Activated naive CD8-positive, alpha-beta T cell treated with anti-CD3 and anti-CD28 coated beads, Interleukin-2, amount 10 ng/mL, durations not matched to agents 7 days and 5 days (primary cell): ENCODE results near the gene TMEM175. TPM values are rescaled to one million over a fixed set of nuclear protein-coding genes. Genes with fewer than 3 reads are reported as not detected.

ENCODE experiments used
- ATAC-seq: fragments of 150-1000 bp; cut with Tn5 transposase; one replicate; pipeline ENCODE4 v1.10.0; 2021; ENCODE audit warnings: low read depth, moderate library complexity
- POLR2A ChIA-PET: fragments of 350-600 bp; sonication (Branson Sonifier 250); formaldehyde crosslinking; loops from one replicate; lab custom pipeline; 2021; ENCODE audit warnings: antibody characterized with exemption; lab: Charles Lee
- DNase-seq: peaks from one replicate; pipeline ENCODE4 v3.0.0; 2021
- H3K27ac Mint-ChIP-seq: one replicate; pipeline ENCODE4 v1.8.0; 2022; ENCODE audit warnings: mild to moderate bottlenecking, mixed read lengths
- H3K27me3 Mint-ChIP-seq: one replicate; pipeline ENCODE4 v1.8.0; 2022; ENCODE audit warnings: mild to moderate bottlenecking, moderate library complexity, mixed read lengths
- H3K36me3 Mint-ChIP-seq: one replicate; pipeline ENCODE4 v1.8.0; 2021; ENCODE audit warnings: mild to moderate bottlenecking, mixed read lengths
- H3K4me1 Mint-ChIP-seq: one replicate; pipeline ENCODE4 v1.8.0; 2021; ENCODE audit warnings: mixed read lengths
- H3K4me3 Mint-ChIP-seq: one replicate; pipeline ENCODE4 v1.8.0; 2022; ENCODE audit warnings: mild to moderate bottlenecking, moderate library complexity, mixed read lengths
- H3K9me3 Mint-ChIP-seq: one replicate; pipeline ENCODE4 v1.8.0; 2021; ENCODE audit warnings: mixed read lengths
- total RNA-seq, 2 experiments: library from RNA; stranded (reverse); gene quantifications; one replicate each; pipeline ENCODE4 v1.2.3, GENCODE V29; 2021

TMEM175 gene
- total RNA-seq, 2 experiments from 2014 or later = 38.2 to 39.8 TPM

GRCh38 chr4:948101-948935 is 16.1 kb downstream of the TMEM175 start:
- no peak for ATAC-seq
- Mint-ChIP-seq H3K9me3 (no peaks in the 10 kb centered on the region), H3K27ac (no peak overlapping the region), H3K4me1 (no peaks in the 10 kb centered on the region), H3K4me3 (no peak overlapping the region), H3K36me3 (peaks cover 3% of the 10 kb centered on the region), H3K27me3 (no peaks in the 10 kb centered on the region)
- POLR2A ChIA-PET = interaction anchor here (1.1 kb wide), 1 partner anchor 16 kb away, joined by 3 read pairs; the partner anchor contains the start of genes GAK and TMEM175
- DNase-seq = peak; percentile 19

GRCh38 chr4:948936-949300 is 16.7 kb downstream of the TMEM175 start:
- ATAC-seq (no peak), DNase-seq (peak; percentile 15)
- POLR2A ChIA-PET = interaction anchor here (1.1 kb wide), 1 partner anchor 16 kb away, joined by 3 read pairs; the partner anchor contains the start of genes GAK and TMEM175
- Mint-ChIP-seq H3K36me3 (peaks cover 3% of the 10 kb centered on the region), H3K4me3 (no peak overlapping the region), H3K9me3 (no peaks in the 10 kb centered on the region), H3K27me3 (no peaks in the 10 kb centered on the region), H3K27ac (no peak overlapping the region), H3K4me1 (no peaks in the 10 kb centered on the region)

DNA sequence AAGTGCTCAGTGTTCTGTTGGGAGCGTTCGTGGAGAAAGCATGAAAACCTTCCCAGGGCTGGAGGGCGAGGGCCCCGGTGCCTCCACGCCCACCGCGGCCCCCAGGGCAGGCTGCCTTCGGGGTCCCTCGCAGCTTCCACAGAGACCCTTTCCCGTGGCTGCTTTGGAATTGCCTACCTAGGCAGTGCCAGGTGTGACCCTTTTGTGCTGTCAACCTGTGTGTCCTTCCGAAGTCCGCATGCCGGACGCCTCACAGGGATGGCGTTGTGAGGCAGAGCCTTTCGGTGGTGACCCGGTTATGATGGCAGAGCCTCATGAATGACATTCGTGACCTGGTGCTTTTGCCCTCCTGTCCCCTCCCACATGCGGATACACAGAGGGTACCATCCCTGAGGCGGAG is 17.4 kb downstream of the TMEM175 start:
- POLR2A ChIA-PET = no interaction called here

GRCh38 chr4:950136-951020 is 18.1 kb downstream of the TMEM175 start:
- ATAC-seq (no peak), DNase-seq (peak; percentile 11)
- Mint-ChIP-seq H3K4me3 (no peak overlapping the region), H3K4me1 (no peaks in the 10 kb centered on the region), H3K27me3 (no peaks in the 10 kb centered on the region), H3K27ac (no peak overlapping the region), H3K36me3 (peaks cover 4% of the 10 kb centered on the region), H3K9me3 (no peaks in the 10 kb centered on the region)
- POLR2A ChIA-PET = no interaction called here

More for the DNA sequence above, 17.4 kb downstream of the TMEM175 start:
- Mint-ChIP-seq H3K27me3 (no peaks in the 10 kb centered on the region), H3K4me3 (no peak overlapping the region), H3K36me3 (peaks cover 5% of the 10 kb centered on the region), H3K27ac (no peak overlapping the region), H3K9me3 (no peaks in the 10 kb centered on the region), H3K4me1 (no peaks in the 10 kb centered on the region)
- ATAC-seq = no peak
- DNase-seq = peak; percentile 21

- ATAC-seq (no peak), DNase-seq (no peak)
- Mint-ChIP-seq H3K36me3 (peaks cover 3% of the 10 kb centered on the region), H3K27ac (no peak overlapping the region), H3K9me3 (no peaks in the 10 kb centered on the region), H3K4me3 (no peak overlapping the region), H3K4me1 (no peaks in the 10 kb centered on the region), H3K27me3 (no peaks in the 10 kb centered on the region)
- POLR2A ChIA-PET = no interaction called here
Measured at GRCh38 chr4:951186-951585, 18.9 kb downstream of the TMEM175 start.

GRCh38 chr4:951594-952468 is 19.6 kb downstream of the TMEM175 start:
- Mint-ChIP-seq H3K4me1 (no peaks in the 10 kb centered on the region), H3K27ac (no peak overlapping the region), H3K4me3 (no peak overlapping the region), H3K9me3 (no peaks in the 10 kb centered on the region), H3K36me3 (peaks cover 3% of the 10 kb centered on the region), H3K27me3 (no peaks in the 10 kb centered on the region)
- DNase-seq (peak; percentile 17), ATAC-seq (no peak)
- POLR2A ChIA-PET = no interaction called here

DNA sequence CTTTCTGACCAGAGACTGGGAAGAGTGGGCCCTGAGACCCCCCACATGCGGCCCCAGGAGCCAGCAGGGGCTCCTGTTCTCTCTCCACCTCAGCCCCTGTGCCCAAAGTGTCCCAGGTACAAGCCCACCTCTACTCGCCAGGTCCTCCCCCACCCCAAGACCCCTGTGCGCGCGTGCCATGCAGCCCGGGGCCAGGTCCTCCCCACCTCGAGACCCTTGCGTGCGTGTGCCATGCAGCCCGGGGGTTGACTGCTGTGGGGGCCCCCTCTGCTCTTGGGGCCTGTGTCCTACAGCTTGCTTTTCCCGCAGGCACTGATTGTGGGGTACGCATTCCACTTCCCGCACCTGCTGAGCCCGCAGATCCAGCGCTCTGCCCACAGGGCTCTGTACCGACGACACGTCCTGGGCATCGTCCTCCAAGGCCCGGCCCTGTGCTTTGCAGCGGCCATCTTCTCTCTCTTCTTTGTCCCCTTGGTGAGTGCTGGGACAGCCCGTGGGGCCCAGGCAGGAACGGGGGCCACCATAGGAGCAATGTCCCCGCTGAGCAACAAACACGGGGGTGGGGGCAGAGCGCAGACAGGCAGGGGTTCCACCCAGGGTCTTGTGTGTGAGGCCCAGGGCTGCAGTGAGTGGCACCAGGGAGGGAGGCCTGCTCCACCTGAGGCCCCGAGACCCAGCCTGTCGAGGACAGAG is 20.8 kb downstream of the TMEM175 start:
- H3K4me1 Mint-ChIP-seq = no peaks in the 10 kb centered on the region
- peak; percentile 21 for DNase-seq
- ATAC-seq = no peak
- H3K27me3 Mint-ChIP-seq = no peaks in the 10 kb centered on the region
- H3K4me3 Mint-ChIP-seq = no peak overlapping the region
- no peaks in the 10 kb centered on the region for H3K9me3 Mint-ChIP-seq
- POLR2A ChIA-PET = interaction anchor here (0.6 kb wide), 1 partner anchor 10 kb away, joined by 3 read pairs; no protein-coding TSS in a partner anchor
- H3K36me3 Mint-ChIP-seq = peaks cover 3% of the 10 kb centered on the region
- no peak overlapping the region for H3K27ac Mint-ChIP-seq

DNA sequence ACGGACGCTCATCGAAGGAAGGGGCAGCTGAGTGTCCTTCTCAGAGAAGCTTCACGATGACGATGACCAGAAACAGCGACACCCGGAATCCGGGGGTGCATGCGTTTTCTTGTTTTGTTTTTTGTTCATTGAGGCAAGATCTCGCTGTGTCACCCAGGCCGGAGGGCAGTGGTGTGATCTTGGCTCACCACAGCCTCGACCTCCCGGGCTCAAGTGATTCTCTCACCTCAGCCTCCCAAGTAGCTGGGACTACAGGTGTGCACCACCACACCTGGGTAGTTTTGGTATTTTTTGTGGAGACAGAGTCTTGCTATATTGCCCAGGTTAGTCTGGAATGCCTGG is 21.3 kb downstream of the TMEM175 start:
- POLR2A ChIA-PET = interaction anchor here (0.6 kb wide), 1 partner anchor 9 kb away, joined by 3 read pairs; no protein-coding TSS in a partner anchor
- H3K27ac Mint-ChIP-seq = no peak overlapping the region
- H3K4me1 Mint-ChIP-seq = no peaks in the 10 kb centered on the region
- no peak for DNase-seq
- no peak for ATAC-seq
- no peak overlapping the region for H3K4me3 Mint-ChIP-seq
- H3K27me3 Mint-ChIP-seq = no peaks in the 10 kb centered on the region
- H3K9me3 Mint-ChIP-seq = no peaks in the 10 kb centered on the region
- H3K36me3 Mint-ChIP-seq = peaks cover 3% of the 10 kb centered on the region

GRCh38 chr4:954211-955020 is 22.2 kb downstream of the TMEM175 start:
- Mint-ChIP-seq H3K27ac (no peak overlapping the region), H3K4me1 (no peaks in the 10 kb centered on the region), H3K9me3 (no peaks in the 10 kb centered on the region), H3K4me3 (no peak overlapping the region), H3K27me3 (no peaks in the 10 kb centered on the region), H3K36me3 (peaks cover 3% of the 10 kb centered on the region)
- POLR2A ChIA-PET = no interaction called here
- ATAC-seq (no peak), DNase-seq (peak; percentile 10)

GRCh38 chr4:955161-955921 is 23.1 kb downstream of the TMEM175 start:
- DNase-seq (peak; percentile 28), ATAC-seq (no peak)
- Mint-ChIP-seq H3K4me3 (no peak overlapping the region), H3K36me3 (peaks cover 3% of the 10 kb centered on the region), H3K27me3 (no peaks in the 10 kb centered on the region), H3K4me1 (no peaks in the 10 kb centered on the region), H3K27ac (no peak overlapping the region), H3K9me3 (no peaks in the 10 kb centered on the region)
- POLR2A ChIA-PET = no interaction called here

GRCh38 chr4:955931-956381 is 23.7 kb downstream of the TMEM175 start:
- no peaks in the 10 kb centered on the region for H3K4me1 Mint-ChIP-seq
- peaks cover 3% of the 10 kb centered on the region for H3K36me3 Mint-ChIP-seq
- ATAC-seq (no peak), DNase-seq (no peak)
- POLR2A ChIA-PET = no interaction called here
- H3K27me3 Mint-ChIP-seq = no peaks in the 10 kb centered on the region
- no peak overlapping the region for H3K27ac Mint-ChIP-seq
- no peak overlapping the region for H3K4me3 Mint-ChIP-seq
- H3K9me3 Mint-ChIP-seq = no peaks in the 10 kb centered on the region
